Common myeloid progenitor, CD34-positive (primary cell): ENCODE measurements around the gene LCE1F.

Experiments
- CTCF ChIA-PET: fragments of 350-600 bp; sonication (Branson Sonifier 250); formaldehyde crosslinking; loops from one replicate; lab custom pipeline; 2021; ENCODE audit warnings: antibody characterized with exemption; lab: Charles Lee
- POLR2A ChIA-PET: fragments of 350-600 bp; sonication (Branson Sonifier 250); formaldehyde crosslinking; loops from one replicate; lab custom pipeline; 2021; ENCODE audit warnings: antibody characterized with exemption; lab: Charles Lee
- DNase-seq, 3 donors: peaks; one replicate each; pipeline versions ENCODE4 v3.0.0 to v3.0.0-alpha.2; 2013
- H3K27ac ChIP-seq, 2 experiments: 1 replicate in 1 of 2; 2 replicates in 1 of 2; pipeline ENCODE4 v1.7.0; 2013; ENCODE audit warnings: inconsistent platforms in 2 of 2, low read length in 2 of 2, mild to moderate bottlenecking in 2 of 2, low read depth in 1 of 2, moderate library complexity in 1 of 2; ENCODE audit not compliant: severe bottlenecking in 2 of 2, insufficient read depth in 1 of 2, poor library complexity in 1 of 2
- H3K27me3 ChIP-seq, 5 experiments: replicated peaks in 2 of 5; 1 replicate in 3 of 5; 2 replicates in 2 of 5; pipeline versions ENCODE4 v1.6.1 to v1.7.0; 2013; ENCODE audit warnings: low read length in 4 of 5, mild to moderate bottlenecking in 2 of 5, moderate library complexity in 2 of 5, inconsistent platforms in 1 of 5; ENCODE audit not compliant: insufficient read depth in 5 of 5, control insufficient read depth in 4 of 5
- H3K36me3 ChIP-seq, 4 experiments: 1 replicate in 2 of 4; 2 replicates in 2 of 4; pipeline versions ENCODE4 v1.6.1 to v1.7.0; 2013; ENCODE audit warnings: low read length in 3 of 4, control low read depth in 1 of 4, mild to moderate bottlenecking in 1 of 4; ENCODE audit not compliant: control insufficient read depth in 4 of 4, insufficient read depth in 4 of 4
- H3K4me1 ChIP-seq, 4 experiments: 1 replicate in 3 of 4; 2 replicates in 1 of 4; pipeline versions ENCODE4 v1.6.1 to v1.7.1; 2013; ENCODE audit warnings: low read length in 3 of 4, mild to moderate bottlenecking in 3 of 4, control low read depth in 1 of 4, inconsistent platforms in 1 of 4, moderate library complexity in 1 of 4; ENCODE audit not compliant: control insufficient read depth in 4 of 4, insufficient read depth in 4 of 4; ENCODE audit errors: control extremely low read depth in 1 of 4
- H3K4me3 ChIP-seq, 7 experiments: 1 replicate in 4 of 7; 2 replicates in 3 of 7; pipeline versions ENCODE4 v1.5.1 to v1.7.0; 2013; ENCODE audit warnings: mild to moderate bottlenecking in 7 of 7, low read length in 6 of 7, moderate library complexity in 6 of 7, inconsistent platforms in 2 of 7, low read depth in 2 of 7, control low read depth in 1 of 7; ENCODE audit not compliant: insufficient read depth in 4 of 7, control insufficient read depth in 1 of 7; ENCODE audit errors: extremely low read depth in 1 of 7
- H3K9me3 ChIP-seq, 5 experiments: 1 replicate in 4 of 5; 2 replicates in 1 of 5; pipeline versions ENCODE4 v1.6.1 to v1.7.1; 2013; ENCODE audit warnings: low read length in 4 of 5, mild to moderate bottlenecking in 2 of 5, inconsistent platforms in 1 of 5, low read depth in 1 of 5, moderate library complexity in 1 of 5; ENCODE audit not compliant: control insufficient read depth in 4 of 5, insufficient read depth in 2 of 5; ENCODE audit errors: control extremely low read depth in 1 of 5
- WGBS: methylation state at CpG from one replicate; pipeline ENCODE4 v1.1.5; 2013; ENCODE audit not compliant: insufficient coverage; 5-methylcytosine and 5-hydroxymethylcytosine counted together

LCE1F gene

DNA sequence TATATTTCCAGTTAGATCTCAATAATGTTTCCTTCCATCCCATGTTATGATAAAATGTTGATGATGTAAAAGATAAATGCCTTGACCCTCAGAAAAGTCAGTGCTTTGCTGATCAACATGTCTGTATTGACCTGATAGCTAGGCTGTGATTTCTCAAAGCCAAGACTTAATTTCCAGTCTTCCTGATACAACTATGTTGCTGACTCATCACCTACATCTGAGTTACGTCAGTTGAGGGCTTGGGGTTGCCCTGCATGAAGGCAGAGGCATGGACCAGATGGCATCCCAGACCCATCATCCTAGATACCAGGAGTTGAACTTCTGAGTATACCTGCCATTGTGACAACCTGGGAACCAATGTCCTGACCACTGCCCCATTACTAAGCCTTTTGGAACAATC is 26.4 kb downstream of the LCE1F start:
- 89% methylated on average over 1 of the region's 1 CpG for WGBS
- peaks cover 0 to 9% (median 2%) of the 10 kb centered on the region in 5 experiments for H3K27me3 ChIP-seq
- ChIA-PET POLR2A (no interaction called here), CTCF (no interaction called here)
- no peak for DNase-seq
- H3K4me3 ChIP-seq: no peak overlapping the region
- no peaks in the 10 kb centered on the region for H3K4me1 ChIP-seq
- no peak overlapping the region for H3K27ac ChIP-seq
- no peaks in the 10 kb centered on the region for H3K36me3 ChIP-seq
- H3K9me3 ChIP-seq: no peaks in the 10 kb centered on the region

DNA sequence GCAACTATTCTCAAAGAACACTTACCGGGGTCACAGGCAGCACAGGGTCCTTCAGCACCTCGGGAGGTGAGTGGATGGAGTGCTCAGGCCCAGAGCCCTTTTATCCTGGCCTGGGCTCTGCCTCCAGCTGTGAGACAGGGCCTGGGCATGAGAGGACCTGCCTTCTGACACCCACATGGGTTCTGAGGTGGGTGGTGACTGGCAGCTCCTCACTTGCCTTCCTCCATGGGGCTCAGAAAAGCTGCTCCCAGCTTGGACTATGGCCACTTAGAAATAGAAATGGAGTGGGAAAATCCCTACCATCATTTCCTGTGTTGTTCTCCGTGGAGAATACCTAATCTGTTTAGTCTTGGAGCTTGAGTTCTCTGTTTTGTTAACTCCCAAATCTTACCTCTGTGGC is 31.6 kb downstream of the LCE1F start, which contains the start of gene LCE1C:
LCE1C (minus strand) TSS at position 76 of the 400 bp plus-strand sequence. CDS start 1,173 bp downstream, outside the sequence.
- Histone ChIP-seq H3K36me3 (no peaks in the 10 kb centered on the region), H3K4me3 (no peak within 1 kb of the TSS), H3K9me3 (no peaks in the 10 kb centered on the region), H3K4me1 (no peaks in the 10 kb centered on the region), H3K27me3 (peaks cover 0 to 13% (median 2%) of the 10 kb centered on the region in 5 experiments), H3K27ac (no peak within 1 kb of the TSS)
- 83% methylated on average over 2 of the region's 3 CpGs for WGBS
- DNase-seq: no peak
- POLR2A ChIA-PET: no interaction called here
- CTCF ChIA-PET: no interaction called here

DNA sequence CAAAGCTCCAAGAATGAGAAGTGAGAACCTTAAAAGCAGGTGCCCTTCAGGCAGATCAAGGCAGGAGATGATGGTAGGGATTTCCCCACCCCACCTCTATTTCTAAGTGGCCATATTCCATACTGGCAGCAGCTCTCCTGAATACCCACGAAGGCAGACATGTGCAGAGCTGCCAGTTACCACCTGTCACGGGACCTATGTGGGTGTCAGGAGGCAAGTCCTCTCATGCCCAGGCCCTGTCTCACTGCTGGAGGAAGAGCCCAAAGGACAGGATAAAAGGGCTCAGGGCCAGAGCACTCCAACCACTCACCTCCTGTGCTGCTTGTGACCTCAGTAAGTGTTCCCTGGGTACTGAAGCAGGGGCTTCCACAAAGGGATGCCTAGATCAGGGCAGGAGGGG is 36.1 kb downstream of the LCE1F start:
- no peaks in the 10 kb centered on the region for H3K4me1 ChIP-seq
- H3K9me3 ChIP-seq: no peaks in the 10 kb centered on the region
- ChIA-PET POLR2A (no interaction called here), CTCF (no interaction called here)
- H3K27ac ChIP-seq: no peak overlapping the region
- DNase-seq: no peak
- peaks cover 0 to 6% (median 2%) of the 10 kb centered on the region in 5 experiments for H3K27me3 ChIP-seq
- H3K36me3 ChIP-seq: no peaks in the 10 kb centered on the region
- WGBS: 72% methylated on average over 2 of the region's 2 CpGs
- H3K4me3 ChIP-seq: no peak overlapping the region

DNA sequence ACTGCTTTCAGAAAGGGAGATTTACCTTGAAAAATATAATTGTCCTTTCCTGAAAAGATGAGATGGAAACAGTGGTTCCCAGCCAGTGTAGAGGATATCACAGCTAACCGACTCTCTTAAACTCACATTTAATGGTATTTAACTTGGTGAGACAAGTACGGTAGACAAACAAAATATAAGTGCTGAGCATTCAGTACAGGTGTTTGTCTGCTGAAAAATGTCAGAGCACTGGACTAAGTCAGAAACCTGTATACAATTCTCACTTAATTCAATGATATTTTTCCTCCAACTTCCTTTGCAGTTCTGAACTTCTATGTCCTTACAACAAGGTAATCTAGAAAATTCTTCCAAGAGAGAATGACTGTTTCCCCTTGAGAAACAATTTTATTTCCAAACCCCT is 36.7 kb downstream of the LCE1F start, which contains the start of gene LCE1B:
LCE1B (plus strand) TSS at position 301 of the 400 bp plus-strand sequence. CDS start 476 bp downstream, outside the sequence.
- H3K36me3 ChIP-seq: no peaks in the 10 kb centered on the region
- no peaks in the 10 kb centered on the region for H3K9me3 ChIP-seq
- ChIA-PET POLR2A (no interaction called here), CTCF (no interaction called here)
- H3K4me1 ChIP-seq: no peaks in the 10 kb centered on the region
- DNase-seq: no peak
- H3K27me3 ChIP-seq: peaks cover 0 to 6% (median 2%) of the 10 kb centered on the region in 5 experiments
- WGBS: 100% methylated on average over 2 of the region's 2 CpGs
- no peak within 1 kb of the TSS for H3K27ac ChIP-seq
- no peak within 1 kb of the TSS for H3K4me3 ChIP-seq

DNA sequence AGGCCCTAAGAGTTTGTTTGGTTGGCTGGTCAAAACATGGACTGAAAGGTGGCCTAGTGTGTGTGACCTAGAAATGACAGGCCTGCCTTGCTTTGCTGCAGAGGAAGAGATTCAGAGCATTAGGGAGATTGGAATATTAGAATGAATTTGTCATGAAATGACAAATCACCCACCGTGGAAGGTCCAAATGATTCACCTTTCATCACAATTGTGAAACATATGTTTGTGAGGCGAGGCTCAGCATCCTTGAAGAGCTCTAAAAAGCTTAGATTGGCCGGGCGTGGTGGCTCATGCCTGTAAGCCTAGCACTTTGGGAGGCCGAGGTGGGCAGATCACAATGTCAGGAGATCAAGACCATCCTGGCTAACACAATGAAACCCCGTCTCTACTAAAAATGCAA is 42.4 kb downstream of the LCE1F start:
- CTCF ChIA-PET: no interaction called here

DNA sequence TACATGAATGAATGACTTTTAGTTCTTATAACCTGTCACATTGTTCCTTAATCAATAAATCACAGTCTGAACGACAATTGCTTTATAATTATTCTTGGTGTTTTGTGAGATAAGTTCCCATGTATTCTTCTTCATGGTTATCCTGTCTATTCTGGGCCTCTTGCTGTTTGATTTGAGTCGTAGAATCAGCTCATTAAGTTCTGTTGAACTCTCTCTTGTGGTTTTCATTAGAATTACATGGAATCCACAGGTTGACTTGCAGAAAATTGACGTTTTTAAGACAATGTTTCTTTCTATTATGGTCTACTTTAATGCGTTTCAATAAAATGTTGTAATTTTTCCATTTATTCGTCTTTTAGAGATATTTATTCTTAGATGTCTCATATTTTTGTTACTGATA is 48.4 kb downstream of the LCE1F start:
- no peak for DNase-seq
- no peaks in the 10 kb centered on the region for H3K4me1 ChIP-seq
- H3K9me3 ChIP-seq: no peaks in the 10 kb centered on the region
- H3K4me3 ChIP-seq: no peak overlapping the region
- no peaks in the 10 kb centered on the region for H3K36me3 ChIP-seq
- no CpG with 5 or more reads among the region's 5 CpGs for WGBS
- peaks cover 0 to 13% (median 8%) of the 10 kb centered on the region in 5 experiments for H3K27me3 ChIP-seq
- ChIA-PET POLR2A (no interaction called here), CTCF (no interaction called here)
- no peak overlapping the region for H3K27ac ChIP-seq

More for the DNA sequence above, 42.4 kb downstream of the LCE1F start:
- POLR2A ChIA-PET: no interaction called here
- H3K36me3 ChIP-seq: no peaks in the 10 kb centered on the region
- no peaks in the 10 kb centered on the region for H3K4me1 ChIP-seq
- no peak overlapping the region for H3K27ac ChIP-seq
- no peak overlapping the region for H3K4me3 ChIP-seq
- no peaks in the 10 kb centered on the region for H3K9me3 ChIP-seq
- peaks cover 0 to 1% (median 0%) of the 10 kb centered on the region in 5 experiments for H3K27me3 ChIP-seq
- no peak for DNase-seq
- 93% methylated on average over 6 of the region's 6 CpGs for WGBS

DNA sequence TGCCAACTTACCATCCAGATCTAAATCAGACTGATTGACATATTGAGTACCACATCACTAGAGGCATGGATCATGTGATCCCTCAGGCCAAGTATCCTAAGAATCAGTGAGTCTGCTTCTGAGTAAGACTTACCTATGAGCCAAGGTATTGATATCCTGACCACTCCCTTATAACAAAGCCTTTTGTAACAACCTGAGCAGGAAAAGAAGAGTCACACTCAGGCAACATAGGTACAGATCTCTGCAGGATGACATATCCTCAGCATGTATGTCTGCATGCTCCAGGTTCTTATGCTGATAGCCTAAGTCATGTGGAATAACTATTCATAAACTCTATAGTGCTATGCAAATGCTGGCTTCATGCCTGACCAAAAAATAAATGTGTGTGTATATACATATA is 50.0 kb downstream of the LCE1F start:
- ChIA-PET CTCF (no interaction called here), POLR2A (no interaction called here)
- Histone ChIP-seq H3K4me3 (no peak overlapping the region), H3K4me1 (no peaks in the 10 kb centered on the region), H3K36me3 (no peaks in the 10 kb centered on the region), H3K27ac (no peak overlapping the region), H3K27me3 (peaks cover 0 to 13% (median 10%) of the 10 kb centered on the region in 5 experiments), H3K9me3 (no peaks in the 10 kb centered on the region)
- no peak for DNase-seq
